ENCODE data around the gene PGAP1.

PGAP1 gene

GRCh38 chr2:196846295-196846694, 80.2 kb downstream of the PGAP1 start:
- no peak for TF ChIP-seq NFIC (IDR thresholded peaks at IDR 0.05)
- TF ChIP-seq EGR1 (IDR thresholded peaks at IDR 0.05), result no peak
- no peak for TF ChIP-seq MAX (IDR thresholded peaks at IDR 0.05)
- no peak for TF ChIP-seq USF1 (IDR thresholded peaks at IDR 0.05)
- no peak for TF ChIP-seq TCF12 (IDR thresholded peaks at IDR 0.05; ENCODE audit: low read depth)
- TF ChIP-seq FOXM1 (IDR thresholded peaks at IDR 0.05; ENCODE audit: borderline replicate concordance, low read depth), result no peak
- TF ChIP-seq TEAD4 (IDR thresholded peaks at IDR 0.05), result no peak
- no peak for TF ChIP-seq CEBPB (IDR thresholded peaks at IDR 0.05)
- TF ChIP-seq ZBTB7A (IDR thresholded peaks at IDR 0.05; ENCODE audit: low read depth), result no peak
- no peak for TF ChIP-seq TAF1 (IDR thresholded peaks at IDR 0.05; ENCODE audit: low read depth)
- no peak for TF ChIP-seq YY1 (IDR thresholded peaks at IDR 0.05; ENCODE audit: low read depth)
- no peak for TF ChIP-seq RAD21 (IDR thresholded peaks at IDR 0.05; ENCODE audit: low read depth)
- TF ChIP-seq REST (IDR thresholded peaks at IDR 0.05; ENCODE audit: low read depth), result no peak
- TF ChIP-seq EP300 (IDR thresholded peaks at IDR 0.05; ENCODE audit: borderline replicate concordance), result no peak
- no peak for TF ChIP-seq CREB1 (IDR thresholded peaks at IDR 0.05; ENCODE audit: low read depth)

GRCh38 chr2:196845371-196845770, 81.1 kb downstream of the PGAP1 start:
- TF ChIP-seq TAF1 (IDR thresholded peaks at IDR 0.05; ENCODE audit: low read depth) (no peak), ZBTB7A (IDR thresholded peaks at IDR 0.05; ENCODE audit: low read depth) (no peak), USF1 (IDR thresholded peaks at IDR 0.05) (no peak), NFIC (IDR thresholded peaks at IDR 0.05) (no peak), EP300 (IDR thresholded peaks at IDR 0.05; ENCODE audit: borderline replicate concordance) (no peak), CEBPB (IDR thresholded peaks at IDR 0.05) (no peak), YY1 (IDR thresholded peaks at IDR 0.05; ENCODE audit: low read depth) (no peak), RAD21 (IDR thresholded peaks at IDR 0.05; ENCODE audit: low read depth) (no peak), TCF12 (IDR thresholded peaks at IDR 0.05; ENCODE audit: low read depth) (no peak), CREB1 (IDR thresholded peaks at IDR 0.05; ENCODE audit: low read depth) (no peak), FOXM1 (IDR thresholded peaks at IDR 0.05; ENCODE audit: borderline replicate concordance, low read depth) (no peak), EGR1 (IDR thresholded peaks at IDR 0.05) (no peak), REST (IDR thresholded peaks at IDR 0.05; ENCODE audit: low read depth) (no peak), MAX (IDR thresholded peaks at IDR 0.05) (no peak), TEAD4 (IDR thresholded peaks at IDR 0.05) (no peak)

GRCh38 chr2:196840171-196840570, 86.3 kb downstream of the PGAP1 start:
- TF ChIP-seq EGR1 (IDR thresholded peaks at IDR 0.05) (no peak), FOXM1 (IDR thresholded peaks at IDR 0.05; ENCODE audit: borderline replicate concordance, low read depth) (no peak), MAX (IDR thresholded peaks at IDR 0.05) (no peak), TCF12 (IDR thresholded peaks at IDR 0.05; ENCODE audit: low read depth) (no peak), YY1 (IDR thresholded peaks at IDR 0.05; ENCODE audit: low read depth) (no peak), NFIC (IDR thresholded peaks at IDR 0.05) (no peak), CEBPB (IDR thresholded peaks at IDR 0.05) (no peak), USF1 (IDR thresholded peaks at IDR 0.05) (no peak), ZBTB7A (IDR thresholded peaks at IDR 0.05; ENCODE audit: low read depth) (no peak), TEAD4 (IDR thresholded peaks at IDR 0.05) (no peak), REST (IDR thresholded peaks at IDR 0.05; ENCODE audit: low read depth) (no peak), RAD21 (IDR thresholded peaks at IDR 0.05; ENCODE audit: low read depth) (no peak), CREB1 (IDR thresholded peaks at IDR 0.05; ENCODE audit: low read depth) (no peak), TAF1 (IDR thresholded peaks at IDR 0.05; ENCODE audit: low read depth) (no peak)

Measured in Ishikawa (cell line).